SK-N-SH (cell line): Measurements from ENCODE around the gene PYGO1.

Experiments
- GATA2 ChIP-seq: sonication (generic); formaldehyde crosslinking; IDR thresholded peaks from 2 replicates; pipeline ENCODE4 v1.5.0; 2020; ENCODE audit warnings: mild to moderate bottlenecking, missing genetic modification reagents
- MAX ChIP-seq: IDR thresholded peaks from 2 replicates; pipeline ENCODE4 v1.4.0; 2012; ENCODE audit warnings: low read depth
- NFIC ChIP-seq: IDR thresholded peaks from 2 replicates; pipeline ENCODE4 v1.4.0; 2012; ENCODE audit warnings: borderline replicate concordance
- NRF1 ChIP-seq: IDR thresholded peaks from 2 replicates; pipeline ENCODE4 v1.6.1; 2012; ENCODE audit warnings: low read depth, mild to moderate bottlenecking, low read length
- POLR2AphosphoS5 ChIP-seq: IDR thresholded peaks from 2 replicates; pipeline ENCODE4 v1.6.1; 2012; ENCODE audit warnings: low read depth, low read length
- RXRA ChIP-seq: IDR thresholded peaks from 2 replicates; pipeline ENCODE4 v1.4.0; 2012; ENCODE audit warnings: low read depth, mild to moderate bottlenecking, borderline replicate concordance
- SMC3 ChIP-seq: IDR thresholded peaks from 2 replicates; pipeline ENCODE4 v1.6.1; 2012; ENCODE audit warnings: low read depth, low read length, improper control_type of control experiment
- TF ChIP-seq, protein P1 (sequence below): fragments of 200-600 bp; sonication (generic); IDR thresholded peaks from 2 replicates; pipeline ENCODE4 v1.6.1; 2017; ENCODE audit warnings: antibody characterized with exemption, mild to moderate bottlenecking, moderate library complexity
- TF ChIP-seq, protein P2 (sequence below): IDR thresholded peaks from 2 replicates; pipeline ENCODE4 v1.6.1; 2012; ENCODE audit warnings: mild to moderate bottlenecking, low read depth, low read length, moderate library complexity

DNA sequence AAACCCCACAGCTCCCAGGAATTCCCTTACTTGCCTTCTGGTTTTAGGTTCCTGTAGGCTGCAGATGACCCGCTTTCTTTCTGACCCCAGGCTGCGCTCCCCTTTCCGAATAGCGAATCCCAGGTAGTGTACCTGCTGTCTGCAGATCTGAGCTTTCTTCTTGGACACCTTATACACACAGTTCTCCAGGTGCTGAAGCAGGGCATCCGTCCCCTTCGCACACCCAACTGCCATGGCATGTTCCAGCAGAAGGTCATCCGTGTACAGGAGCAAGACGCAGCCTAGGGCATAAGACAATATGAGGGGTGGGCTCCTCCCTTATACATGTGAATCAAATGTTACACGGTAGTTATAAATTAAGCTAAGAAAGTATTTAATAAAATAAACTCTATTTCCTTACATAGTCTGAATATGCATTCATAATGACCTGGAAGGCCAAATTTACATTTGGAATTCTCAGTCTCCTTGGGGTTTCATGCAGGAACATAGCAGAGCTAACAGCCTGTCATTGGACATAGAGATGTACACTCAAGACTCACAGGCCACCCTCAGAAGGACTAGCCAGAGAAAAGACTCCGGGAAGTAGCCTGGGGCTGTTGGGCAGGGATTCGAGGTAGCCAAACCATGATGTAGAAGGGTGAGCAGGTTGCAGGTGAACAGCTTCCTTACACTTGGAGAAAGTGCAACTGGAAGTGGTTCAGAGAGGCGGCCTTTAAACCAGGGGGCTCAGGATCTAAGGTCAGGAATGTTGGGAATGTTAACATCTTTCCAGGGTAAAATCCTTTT is 72.0 kb downstream of the PYGO1 start:
- TF ChIP-seq, protein P1, sequence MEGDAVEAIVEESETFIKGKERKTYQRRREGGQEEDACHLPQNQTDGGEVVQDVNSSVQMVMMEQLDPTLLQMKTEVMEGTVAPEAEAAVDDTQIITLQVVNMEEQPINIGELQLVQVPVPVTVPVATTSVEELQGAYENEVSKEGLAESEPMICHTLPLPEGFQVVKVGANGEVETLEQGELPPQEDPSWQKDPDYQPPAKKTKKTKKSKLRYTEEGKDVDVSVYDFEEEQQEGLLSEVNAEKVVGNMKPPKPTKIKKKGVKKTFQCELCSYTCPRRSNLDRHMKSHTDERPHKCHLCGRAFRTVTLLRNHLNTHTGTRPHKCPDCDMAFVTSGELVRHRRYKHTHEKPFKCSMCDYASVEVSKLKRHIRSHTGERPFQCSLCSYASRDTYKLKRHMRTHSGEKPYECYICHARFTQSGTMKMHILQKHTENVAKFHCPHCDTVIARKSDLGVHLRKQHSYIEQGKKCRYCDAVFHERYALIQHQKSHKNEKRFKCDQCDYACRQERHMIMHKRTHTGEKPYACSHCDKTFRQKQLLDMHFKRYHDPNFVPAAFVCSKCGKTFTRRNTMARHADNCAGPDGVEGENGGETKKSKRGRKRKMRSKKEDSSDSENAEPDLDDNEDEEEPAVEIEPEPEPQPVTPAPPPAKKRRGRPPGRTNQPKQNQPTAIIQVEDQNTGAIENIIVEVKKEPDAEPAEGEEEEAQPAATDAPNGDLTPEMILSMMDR = no peak
- TF ChIP-seq MAX = no peak
- no peak for TF ChIP-seq NRF1
- TF ChIP-seq GATA2 (CRISPR knock-in tag) = no peak
- no peak for TF ChIP-seq POLR2AphosphoS5
- TF ChIP-seq, protein P2, sequence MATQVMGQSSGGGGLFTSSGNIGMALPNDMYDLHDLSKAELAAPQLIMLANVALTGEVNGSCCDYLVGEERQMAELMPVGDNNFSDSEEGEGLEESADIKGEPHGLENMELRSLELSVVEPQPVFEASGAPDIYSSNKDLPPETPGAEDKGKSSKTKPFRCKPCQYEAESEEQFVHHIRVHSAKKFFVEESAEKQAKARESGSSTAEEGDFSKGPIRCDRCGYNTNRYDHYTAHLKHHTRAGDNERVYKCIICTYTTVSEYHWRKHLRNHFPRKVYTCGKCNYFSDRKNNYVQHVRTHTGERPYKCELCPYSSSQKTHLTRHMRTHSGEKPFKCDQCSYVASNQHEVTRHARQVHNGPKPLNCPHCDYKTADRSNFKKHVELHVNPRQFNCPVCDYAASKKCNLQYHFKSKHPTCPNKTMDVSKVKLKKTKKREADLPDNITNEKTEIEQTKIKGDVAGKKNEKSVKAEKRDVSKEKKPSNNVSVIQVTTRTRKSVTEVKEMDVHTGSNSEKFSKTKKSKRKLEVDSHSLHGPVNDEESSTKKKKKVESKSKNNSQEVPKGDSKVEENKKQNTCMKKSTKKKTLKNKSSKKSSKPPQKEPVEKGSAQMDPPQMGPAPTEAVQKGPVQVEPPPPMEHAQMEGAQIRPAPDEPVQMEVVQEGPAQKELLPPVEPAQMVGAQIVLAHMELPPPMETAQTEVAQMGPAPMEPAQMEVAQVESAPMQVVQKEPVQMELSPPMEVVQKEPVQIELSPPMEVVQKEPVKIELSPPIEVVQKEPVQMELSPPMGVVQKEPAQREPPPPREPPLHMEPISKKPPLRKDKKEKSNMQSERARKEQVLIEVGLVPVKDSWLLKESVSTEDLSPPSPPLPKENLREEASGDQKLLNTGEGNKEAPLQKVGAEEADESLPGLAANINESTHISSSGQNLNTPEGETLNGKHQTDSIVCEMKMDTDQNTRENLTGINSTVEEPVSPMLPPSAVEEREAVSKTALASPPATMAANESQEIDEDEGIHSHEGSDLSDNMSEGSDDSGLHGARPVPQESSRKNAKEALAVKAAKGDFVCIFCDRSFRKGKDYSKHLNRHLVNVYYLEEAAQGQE = no peak
- TF ChIP-seq NFIC = no peak
- TF ChIP-seq RXRA = no peak
- TF ChIP-seq SMC3 = no peak
